ENCODE data around the gene MARCKSL1. TPM values are rescaled to one million over a fixed set of nuclear protein-coding genes. Genes with fewer than 3 reads are reported as not detected.

Gene MARCKSL1
- total and polyA plus RNA-seq, 2 of the 8 experiments (the other 6 are each of a cell fraction or from before 2014, with no cell fraction given) = 536 to 558 TPM

DNA sequence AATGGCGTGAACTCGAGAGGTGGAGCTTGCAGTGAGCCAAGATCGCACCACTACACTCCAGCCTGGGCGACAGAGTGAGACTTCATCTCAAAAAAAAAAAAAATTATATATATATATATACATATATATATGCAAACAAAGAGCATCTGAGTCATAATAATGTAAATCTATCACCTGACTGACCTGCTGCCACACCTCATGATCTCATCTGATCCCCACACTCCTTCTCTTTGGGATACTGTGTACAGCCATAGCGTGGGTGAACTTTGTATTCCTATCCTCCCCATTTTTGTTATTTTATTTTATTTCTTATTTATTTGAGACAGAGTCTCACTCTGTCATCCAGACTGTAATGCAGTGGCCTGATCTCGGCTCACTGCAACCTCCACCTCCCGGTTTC, 46.8 kb downstream of the MARCKSL1 start:
- Histone ChIP-seq H3K23me2 (ENCODE audit: low read depth, low read length) (peaks cover 3% of the 10 kb centered on the region), H3K27ac (ENCODE audit: low read depth, low read length) (no peak overlapping the region), H3K18ac (ENCODE audit: extremely low read depth, low read length) (no peak overlapping the region), H3K56ac (replicated peaks; ENCODE audit: insufficient read length, low read depth, low read length) (no peak overlapping the region), H3K9me3 (ENCODE audit: insufficient read depth in 2 of 2, low read depth in 1 of 2, low read length in 1 of 2) (no peaks in the 10 kb centered on the region), H3K4me2 (ENCODE audit: insufficient read depth in 1 of 2, low read depth in 2 of 2, low read length in 2 of 2) (no peak overlapping the region), H2BK15ac (ENCODE audit: low read length) (no peak overlapping the region), H3K4ac (replicated peaks; ENCODE audit: insufficient read length, low read depth, low read length) (no peak overlapping the region), H3K4me1 (replicated peaks in 1 of 4; ENCODE audit: control insufficient read depth in 3 of 4, insufficient read depth in 4 of 4, low read length in 3 of 4) (peaks cover 0 to 5% (median 2%) of the 10 kb centered on the region in 4 experiments; a peak in 5 of 7 replicates), H2AFZ (ENCODE audit: low read length) (no peak overlapping the region), H2AK5ac (ENCODE audit: low read depth, low read length) (no peak overlapping the region), H4K20me1 (replicated peaks in 1 of 2; ENCODE audit: control insufficient read depth in 1 of 2, insufficient read depth in 2 of 2, low read length in 2 of 2) (no peaks in the 10 kb centered on the region), H3K4me3 (ENCODE audit: extremely low read depth in 1 of 4, insufficient read depth in 2 of 4, low read depth in 3 of 4, low read length in 4 of 4) (no peak overlapping the region), H3K23ac (ENCODE audit: insufficient read length) (no peak overlapping the region), H3K9ac (replicated peaks in 1 of 4; ENCODE audit: extremely low read depth in 1 of 4, low read depth in 3 of 4, low read length in 3 of 4) (no peak overlapping the region), H3K27me3 (replicated peaks in 1 of 4; ENCODE audit: control insufficient read depth in 3 of 4, extremely low read depth in 1 of 4, insufficient read depth in 3 of 4, low read length in 3 of 4) (no peaks in the 10 kb centered on the region), H4K91ac (replicated peaks; ENCODE audit: insufficient read length, low read length) (no peak overlapping the region), H3K14ac (ENCODE audit: insufficient read length) (no peak overlapping the region), H2BK12ac (ENCODE audit: low read depth, low read length) (no peak overlapping the region), H3K79me2 (ENCODE audit: control insufficient read depth in 1 of 2, insufficient read depth in 2 of 2, low read length in 2 of 2) (peaks cover 0 to 19% of the 10 kb centered on the region in 2 experiments; a peak in 3 of 4 replicates), H3K36me3 (ENCODE audit: control insufficient read depth in 2 of 4, insufficient read depth in 4 of 4, low read length in 3 of 4) (peaks cover 0 to 4% (median 0%) of the 10 kb centered on the region in 4 experiments; a peak in 1 of 8 replicates), H2BK120ac (replicated peaks; ENCODE audit: low read depth, low read length) (no peak overlapping the region), H4K8ac (ENCODE audit: extremely low read depth, insufficient read depth, low read length) (no peak overlapping the region), H2BK5ac (ENCODE audit: low read depth, low read length) (no peak overlapping the region), H2BK20ac (ENCODE audit: low read length) (no peak overlapping the region), H4K5ac (ENCODE audit: insufficient read length, low read depth, low read length) (no peak overlapping the region), H3K79me1 (ENCODE audit: low read depth, low read length) (peaks cover 3% of the 10 kb centered on the region; the same call in 1 of the 2 replicates)
- 96% methylated on average over 7 of the region's 7 CpGs; no CpG with 5 or more reads in 1 of the 2 experiments for WGBS, 2 experiments (ENCODE audit: extremely low coverage in 1 of 2, insufficient coverage in 1 of 2, insufficient read length in 1 of 2, insufficient replicate concordance in 2 of 2, low coverage in 1 of 2, low lambda C conversion rate in 2 of 2, missing lambda C conversion rate in 1 of 2)
- CTCF ChIA-PET (ENCODE audit: partially characterized antibody) = interaction anchor here (0.8 to 6.0 kb wide), 3 partner anchors 41 to 74 kb away, joined by 3 to 34 read pairs (median 5); partner anchors contain the start of genes FAM167B and LCK
- DNase-seq (ENCODE audit: low read depth in 1 of 2, low spot score in 2 of 2) (no peak), FAIRE-seq (no peak)
- POLR2A ChIA-PET (ENCODE audit: partially characterized antibody) = interaction anchor here (1.1 to 3.2 kb wide), 3 partner anchors 10 to 48 kb away, joined by 3 to 16 read pairs (median 3); no protein-coding TSS in a partner anchor
- TF ChIP-seq EZH2 (IDR thresholded peaks at IDR 0.05; ENCODE audit: low read depth, low read length, severe bottlenecking) = no peak
- no peak for TF ChIP-seq USF2 (IDR thresholded peaks at IDR 0.05; ENCODE audit: low read length)
- TF ChIP-seq NRF1 (IDR thresholded peaks at IDR 0.05; ENCODE audit: low read depth, low read length) = no peak
- TF ChIP-seq NANOG (IDR thresholded peaks at IDR 0.05; ENCODE audit: insufficient read depth, low read depth, low read length, poor library complexity, severe bottlenecking) = no peak
- TF ChIP-seq, protein P1, sequence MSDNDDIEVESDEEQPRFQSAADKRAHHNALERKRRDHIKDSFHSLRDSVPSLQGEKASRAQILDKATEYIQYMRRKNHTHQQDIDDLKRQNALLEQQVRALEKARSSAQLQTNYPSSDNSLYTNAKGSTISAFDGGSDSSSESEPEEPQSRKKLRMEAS (IDR thresholded peaks at IDR 0.05) = no peak
- TF ChIP-seq EGR1 (IDR thresholded peaks at IDR 0.05; ENCODE audit: borderline replicate concordance, low read depth, low read length) = no peak
- TF ChIP-seq RFX5 (IDR thresholded peaks at IDR 0.05; ENCODE audit: borderline replicate concordance, low read depth, low read length) = no peak
- TF ChIP-seq POU5F1 (IDR thresholded peaks at IDR 0.05; ENCODE audit: low read depth, low read length) = no peak
- no peak for TF ChIP-seq CBX8 (IDR thresholded peaks at IDR 0.05; ENCODE audit: borderline replicate concordance, low read depth, low read length)
- TF ChIP-seq GABPA (IDR thresholded peaks at IDR 0.05; ENCODE audit: borderline replicate concordance, insufficient read depth, low read length) = no peak
- no peak for TF ChIP-seq CREB1 (IDR thresholded peaks at IDR 0.05)
- TF ChIP-seq SIN3A (conservative IDR thresholded peaks at IDR 0.05 in 1 of 2, IDR thresholded peaks at IDR 0.05 in 1 of 2; ENCODE audit: low read depth in 1 of 2, low read length in 2 of 2) = no peak

All from H1 (cell line).